K562 (cell line): ENCODE data around the gene ERMARD. TPM values are rescaled to one million over a fixed set of nuclear protein-coding genes. Genes with fewer than 3 reads are reported as not detected.

Source experiments
- BMI1 ChIP-seq: fragments of 150-350 bp; IDR thresholded peaks from 2 replicates; pipeline ENCODE4 v1.6.1; 2014; ENCODE audit warnings: low read length
- CBX3 ChIP-seq, 2 experiments: IDR thresholded peaks; 1 replicate in 1 of 2; 2 replicates in 1 of 2; pipeline ENCODE4 v1.6.1; 2012; ENCODE audit warnings: inconsistent platforms in 2 of 2, low read length in 2 of 2, borderline replicate concordance in 1 of 2, control low read depth in 1 of 2
- CREB1 ChIP-seq, 2 experiments: sonication (generic) in 1 of 2; formaldehyde crosslinking in 1 of 2; IDR thresholded peaks; 2 replicates each; pipeline versions ENCODE4 v1.6.1 to v1.8.0; 2012 to 2022; ENCODE audit warnings: inconsistent platforms in 1 of 2, mild to moderate bottlenecking in 1 of 2, missing genetic modification reagents in 1 of 2, moderate library complexity in 1 of 2
- CSDE1 ChIP-seq, 2 experiments: fragments of 450-650 bp; IDR thresholded peaks; 2 replicates each; pipeline ENCODE4 v1.6.1; 2016; ENCODE audit warnings: mild to moderate bottlenecking in 1 of 2
- CTCF ChIP-seq, 3 experiments: IDR thresholded peaks in 2 of 3; conservative IDR thresholded peaks in 1 of 3; 2 replicates each; pipeline ENCODE4 v1.5.1; 2011 to 2012; ENCODE audit warnings: low read length in 3 of 3, mild to moderate bottlenecking in 3 of 3, control low read depth in 2 of 3, improper control_type of control experiment in 1 of 3, inconsistent platforms in 1 of 3, low read depth in 1 of 3, mixed read lengths in 1 of 3, moderate library complexity in 1 of 3; ENCODE audit not compliant: insufficient read depth in 2 of 3
- FUS ChIP-seq: fragments of 200-400 bp; formaldehyde crosslinking; optimal IDR thresholded peaks from 2 replicates; pipeline ENCODE3; 2017; ENCODE audit warnings: low read depth, low read length
- HNRNPK ChIP-seq: fragments of 200-400 bp; formaldehyde crosslinking; IDR thresholded peaks from one replicate; pipeline ENCODE4 v1.6.1; 2018; ENCODE audit warnings: mild to moderate bottlenecking, low read depth, low read length; ENCODE audit not compliant: poor library complexity, severe bottlenecking
- KDM4B ChIP-seq, 2 experiments: fragments of 450-650 bp in 1 of 2; sonication (generic) in 1 of 2; IDR thresholded peaks; 2 replicates each; pipeline ENCODE4 v1.6.1; 2016 to 2017; ENCODE audit warnings: borderline replicate concordance in 2 of 2, antibody characterized with exemption in 1 of 2, low read depth in 1 of 2, mild to moderate bottlenecking in 1 of 2
- MAX ChIP-seq: sonication (generic); formaldehyde crosslinking; IDR thresholded peaks from 2 replicates; pipeline ENCODE4 v1.9.0; 2022; ENCODE audit warnings: mild to moderate bottlenecking, missing genetic modification reagents
- MITF ChIP-seq: IDR thresholded peaks from 2 replicates; pipeline ENCODE4 v1.6.1; 2014; ENCODE audit warnings: antibody characterized with exemption
- MYBL2 ChIP-seq, 2 experiments: fragments of 450-650 bp in 1 of 2; sonication (generic) in 1 of 2; formaldehyde crosslinking in 1 of 2; IDR thresholded peaks; 2 replicates each; pipeline versions ENCODE4 v1.6.1 to v1.8.1; 2017 to 2022; ENCODE audit warnings: borderline replicate concordance in 1 of 2, inconsistent platforms in 1 of 2, low read depth in 1 of 2, mild to moderate bottlenecking in 1 of 2, missing genetic modification reagents in 1 of 2, moderate library complexity in 1 of 2
- NCOA4 ChIP-seq: fragments of 450-650 bp; IDR thresholded peaks from 2 replicates; pipeline ENCODE4 v1.6.1; 2018; ENCODE audit warnings: mild to moderate bottlenecking; ENCODE audit not compliant: partially characterized antibody
- NFATC3 ChIP-seq: fragments of 450-650 bp; IDR thresholded peaks from 2 replicates; pipeline ENCODE4 v1.6.1; 2017; ENCODE audit warnings: mild to moderate bottlenecking
- NFIC ChIP-seq: fragments of 450-650 bp; IDR thresholded peaks from 2 replicates; pipeline ENCODE4 v1.6.1; 2017; ENCODE audit warnings: mild to moderate bottlenecking, inconsistent platforms
- NR2F6 ChIP-seq: fragments of 450-650 bp; formaldehyde crosslinking; IDR thresholded peaks from 2 replicates; pipeline ENCODE4 v1.4.0; 2020; ENCODE audit warnings: mild to moderate bottlenecking
- PHF20 ChIP-seq: fragments of 450-650 bp; IDR thresholded peaks from 2 replicates; pipeline ENCODE4 v1.6.1; 2018; ENCODE audit not compliant: partially characterized antibody
- RBM34 ChIP-seq: fragments of 200-400 bp; formaldehyde crosslinking; IDR thresholded peaks from 2 replicates; pipeline ENCODE4 v1.6.1; 2018; ENCODE audit warnings: low read length, borderline replicate concordance; ENCODE audit not compliant: insufficient read depth
- SAFB2 ChIP-seq: fragments of 200-400 bp; formaldehyde crosslinking; IDR thresholded peaks from 2 replicates; pipeline ENCODE4 v1.6.1; 2018; ENCODE audit warnings: borderline replicate concordance, low read length, low read depth, moderate library complexity; ENCODE audit not compliant: severe bottlenecking
- SIRT6 ChIP-seq: IDR thresholded peaks from one replicate; pipeline ENCODE4 v1.6.1; 2012; ENCODE audit warnings: low read depth, mild to moderate bottlenecking, control low read depth, inconsistent platforms, low read length, moderate library complexity
- SRSF3 ChIP-seq: fragments of 200-400 bp; formaldehyde crosslinking; IDR thresholded peaks from 2 replicates; pipeline ENCODE4 v1.6.1; 2016; ENCODE audit warnings: mild to moderate bottlenecking, low read length, moderate library complexity; ENCODE audit not compliant: insufficient read depth
- USF1 ChIP-seq: sonication (generic); formaldehyde crosslinking; IDR thresholded peaks from 2 replicates; pipeline ENCODE4 v1.9.0; 2022; ENCODE audit warnings: mild to moderate bottlenecking, missing genetic modification reagents
- ZNF408 ChIP-seq: fragments of 250-450 bp; sonication (Bioruptor Pico); IDR thresholded peaks from 2 replicates; pipeline ENCODE4 v1.4.0; 2020; ENCODE audit warnings: low read depth, mild to moderate bottlenecking, moderate library complexity
- ZNF76 ChIP-seq: fragments of 250-450 bp; sonication (Bioruptor Pico); IDR thresholded peaks from 2 replicates; pipeline ENCODE4 v1.4.0; 2020; ENCODE audit warnings: mild to moderate bottlenecking, moderate library complexity, borderline replicate concordance
- ZNF830 ChIP-seq: fragments of 250-450 bp; sonication (Bioruptor Pico); IDR thresholded peaks from 2 replicates; pipeline ENCODE4 v1.5.0; 2021; ENCODE audit warnings: mild to moderate bottlenecking
- polyA plus RNA-seq, 8 experiments: library from polyadenylated mRNA; depleted of rRNA in 4 of 8; stranded (reverse) in 5 of 8; unstranded in 3 of 8; fragments of >200 nt; fragmentation: Nextera tagmentation in 2 of 8; fragmentation: Illumina TruSeq in 1 of 8; extraction: Ambion mirVana in 2 of 8; extraction: Trizol in 1 of 8; gene quantifications; 2 replicates each; pipeline versions ENCODE4 v1.2.1 to v1.2.3, GENCODE V29; 2011 to 2014; ENCODE audit warnings: inconsistent platforms in 1 of 8, missing spikeins in 1 of 8
- total RNA-seq, 7 experiments: library from RNA; depleted of rRNA in 6 of 7; stranded (reverse); fragments of >200 nt in 6 of 7; fragmentation: Illumina TruSeq in 2 of 7; extraction: Trizol in 2 of 7; gene quantifications; 2 replicates each; pipeline versions ENCODE4 v1.2.1 to v1.2.3, GENCODE V29; 2011 to 2021; ENCODE audit warnings: low replicate concordance in 1 of 7

Gene ERMARD
- total and polyA plus RNA-seq, 9 of the 15 experiments (the other 6 are each of a cell fraction or from before 2014, with no cell fraction given): 14.5 to 68.6 (median 27.7) TPM

- TF ChIP-seq KDM4B (IDR thresholded peaks at IDR 0.05; ENCODE audit: borderline replicate concordance in 2 of 2, low read depth in 1 of 2) (peak in 1 of 2 experiments; percentile 68; a peak in 1 of 4 replicates), MAX (CRISPR knock-in tag) (peak; percentile 94), MITF (0 out of 2 replicates have a peak, but pooled peaks have one; percentile 14), FUS (peak; percentile 81), MYBL2 (IDR thresholded peaks at IDR 0.05; ENCODE audit: low read depth) (no peak), MYBL2 (CRISPR knock-in tag; IDR thresholded peaks at IDR 0.05; ENCODE audit: borderline replicate concordance) (0 out of 2 replicates have a peak, but pooled peaks have one; percentile 43), SRSF3 (no peak), CREB1 (IDR thresholded peaks at IDR 0.05) (no peak), CREB1 (CRISPR knock-in tag; IDR thresholded peaks at IDR 0.05) (no peak), NFIC (no peak; the same call in none of the 2 replicates), SAFB2 (no peak), PHF20 (peak; percentile 66), CSDE1 (IDR thresholded peaks at IDR 0.05) (no peak), NFATC3 (no peak), BMI1 (no peak), SIRT6 (no peak), RBM34 (no peak), ZNF408 (no peak), NCOA4 (no peak), HNRNPK (no peak), ZNF830 (peak; percentile 40; the same call in 1 of the 2 replicates), USF1 (CRISPR knock-in tag) (no peak), NR2F6 (CRISPR knock-in tag) (no peak), ZNF76 (CRISPR knock-in tag) (no peak), CBX3 (IDR thresholded peaks at IDR 0.05; ENCODE audit: borderline replicate concordance in 1 of 2, low read length in 2 of 2) (peak in 1 of 2 experiments; percentile 21; a peak in 1 of 3 replicates), CTCF (IDR thresholded peaks at IDR 0.05 in 2 of 3, conservative IDR thresholded peaks at IDR 0.05 in 1 of 3; ENCODE audit: insufficient read depth in 2 of 3, low read depth in 1 of 3, low read length in 3 of 3) (0 out of 6 replicates have a peak, but pooled peaks of 1 of the 3 experiments have one; percentile 5)
Measured at GRCh38 chr6:169724494-169725124, 26.8 kb upstream of the ERMARD start, which contains the start of gene PHF10 (continued).
